MM.1S (cell line): ENCODE measurements around the gene SCO1.

ENCODE experiments used
- DNase-seq: peaks from one replicate; pipeline ENCODE4 v3.0.0-alpha.2; 2015
- H2AFZ ChIP-seq: fragments of 300-600 bp; sonication (generic); 2 replicates; pipeline ENCODE4 v1.6.0; 2016; ENCODE audit warnings: antibody characterized with exemption, low read length
- H3F3A ChIP-seq: fragments of 300-600 bp; sonication (generic); 2 replicates; pipeline ENCODE4 v1.6.1; 2016; ENCODE audit warnings: mild to moderate bottlenecking, antibody characterized with exemption, low read length, moderate library complexity, mixed read lengths; ENCODE audit not compliant: insufficient read depth
- H3K27ac ChIP-seq: fragments of 300-600 bp; sonication (generic); 2 replicates; pipeline ENCODE4 v1.5.1; 2016; ENCODE audit warnings: mild to moderate bottlenecking, low read length
- H3K27me3 ChIP-seq: fragments of 300-600 bp; sonication (generic); replicated peaks from 2 replicates; pipeline ENCODE4 v1.6.0; 2016; ENCODE audit warnings: low read length; ENCODE audit not compliant: insufficient read depth
- H3K36me3 ChIP-seq: fragments of 300-600 bp; sonication (generic); replicated peaks from 2 replicates; pipeline ENCODE4 v1.6.1; 2016; ENCODE audit warnings: mild to moderate bottlenecking, low read length, mixed read lengths; ENCODE audit not compliant: insufficient read depth
- H3K4me1 ChIP-seq: fragments of 300-600 bp; sonication (generic); 2 replicates; pipeline ENCODE4 v1.6.1; 2016; ENCODE audit warnings: low read length, mixed read lengths
- H3K4me2 ChIP-seq: fragments of 300-600 bp; sonication (generic); 2 replicates; pipeline ENCODE4 v1.6.0; 2016; ENCODE audit warnings: low read depth, low read length
- H3K4me3 ChIP-seq: fragments of 300-600 bp; sonication (generic); 2 replicates; pipeline ENCODE4 v1.5.1; 2016; ENCODE audit warnings: low read length, mixed read lengths
- H3K79me2 ChIP-seq: fragments of 300-600 bp; sonication (generic); 2 replicates; pipeline ENCODE4 v1.6.1; 2016; ENCODE audit warnings: mixed run types, low read length, mixed read lengths
- H3K9ac ChIP-seq: fragments of 300-600 bp; sonication (generic); 2 replicates; pipeline ENCODE4 v1.6.1; 2016; ENCODE audit warnings: low read length, mixed read lengths
- H3K9me2 ChIP-seq: fragments of 300-600 bp; sonication (generic); replicated peaks from 2 replicates; pipeline ENCODE4 v1.6.1; 2016; ENCODE audit warnings: mild to moderate bottlenecking, low read length, mixed read lengths; ENCODE audit not compliant: insufficient read depth
- H3K9me3 ChIP-seq: fragments of 300-600 bp; sonication (generic); replicated peaks from 2 replicates; pipeline ENCODE4 v1.6.1; 2016; ENCODE audit warnings: mild to moderate bottlenecking, low read length, mixed read lengths; ENCODE audit not compliant: insufficient read depth
- H4K20me1 ChIP-seq: fragments of 300-600 bp; sonication (generic); 2 replicates; pipeline ENCODE4 v1.6.1; 2016; ENCODE audit warnings: mild to moderate bottlenecking, low read length, moderate library complexity, mixed read lengths; ENCODE audit not compliant: insufficient read depth
- EZH2 ChIP-seq: fragments of 300-600 bp; sonication (generic); optimal IDR thresholded peaks from 2 replicates; pipeline ENCODE3; 2017; ENCODE audit warnings: low read depth, mild to moderate bottlenecking, antibody characterized with exemption, low read length, mixed read lengths
- EZH2phosphoT487 ChIP-seq: fragments of 300-600 bp; sonication (generic); IDR thresholded peaks from 2 replicates; pipeline ENCODE4 v1.6.1; 2018; ENCODE audit warnings: antibody characterized with exemption, low read length
- TF ChIP-seq, protein P1 (sequence below): fragments of 300-600 bp; sonication (generic); IDR thresholded peaks from 2 replicates; pipeline ENCODE4 v1.5.1; 2016; ENCODE audit warnings: antibody characterized with exemption, low read length, mixed read lengths

The SCO1 gene

DNA sequence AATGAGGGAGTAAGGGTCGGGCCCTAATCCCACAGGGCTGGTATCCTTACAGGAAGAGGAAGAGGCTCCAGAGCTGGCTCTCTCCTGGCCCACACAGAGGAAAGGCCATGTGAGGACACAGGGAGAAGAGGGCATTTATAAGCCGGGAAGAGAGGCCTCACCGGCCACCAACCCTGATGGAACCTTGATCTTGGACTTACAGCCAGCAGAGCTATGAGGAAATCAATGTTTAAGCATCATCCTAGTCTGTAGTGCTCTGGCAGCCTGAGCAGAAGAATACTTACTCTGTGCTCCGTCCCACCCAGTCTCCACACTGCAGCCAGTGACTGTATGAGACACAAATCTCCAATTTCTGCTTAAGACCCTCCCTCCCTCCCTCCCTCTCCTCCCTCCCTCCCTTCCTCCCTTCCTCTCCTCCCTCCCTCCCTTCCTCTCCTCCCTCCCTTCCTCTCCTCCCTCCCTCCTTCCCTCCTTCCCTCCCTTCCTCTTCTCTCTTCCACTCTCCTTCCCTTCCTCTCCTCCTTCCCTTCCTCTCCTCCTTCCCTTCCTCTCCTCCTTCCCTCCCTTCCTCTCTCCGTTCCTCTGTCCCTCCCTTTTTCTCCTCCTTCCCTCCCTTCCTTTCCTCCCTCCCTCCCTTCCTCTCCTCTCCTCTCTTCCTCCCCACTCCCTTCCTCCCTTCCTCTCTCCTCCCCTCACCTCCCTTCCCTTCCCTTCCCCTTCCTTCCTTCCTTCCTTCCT, 41.4 kb upstream of the SCO1 start:
- Histone ChIP-seq H3K27me3 (peaks cover 11% of the 10 kb centered on the region; the same call in 1 of the 2 replicates), H3K4me2 (no peak overlapping the region), H3K9me3 (no peaks in the 10 kb centered on the region), H3K4me3 (no peak overlapping the region), H3F3A (no peaks in the 10 kb centered on the region), H3K9ac (no peak overlapping the region), H3K79me2 (no peaks in the 10 kb centered on the region), H3K36me3 (no peaks in the 10 kb centered on the region), H4K20me1 (no peaks in the 10 kb centered on the region), H3K4me1 (no peaks in the 10 kb centered on the region), H3K27ac (no peak overlapping the region), H2AFZ (no peak overlapping the region), H3K9me2 (no peaks in the 10 kb centered on the region)
- TF ChIP-seq EZH2 = no peak
- TF ChIP-seq EZH2phosphoT487 = no peak
- TF ChIP-seq, protein P1, sequence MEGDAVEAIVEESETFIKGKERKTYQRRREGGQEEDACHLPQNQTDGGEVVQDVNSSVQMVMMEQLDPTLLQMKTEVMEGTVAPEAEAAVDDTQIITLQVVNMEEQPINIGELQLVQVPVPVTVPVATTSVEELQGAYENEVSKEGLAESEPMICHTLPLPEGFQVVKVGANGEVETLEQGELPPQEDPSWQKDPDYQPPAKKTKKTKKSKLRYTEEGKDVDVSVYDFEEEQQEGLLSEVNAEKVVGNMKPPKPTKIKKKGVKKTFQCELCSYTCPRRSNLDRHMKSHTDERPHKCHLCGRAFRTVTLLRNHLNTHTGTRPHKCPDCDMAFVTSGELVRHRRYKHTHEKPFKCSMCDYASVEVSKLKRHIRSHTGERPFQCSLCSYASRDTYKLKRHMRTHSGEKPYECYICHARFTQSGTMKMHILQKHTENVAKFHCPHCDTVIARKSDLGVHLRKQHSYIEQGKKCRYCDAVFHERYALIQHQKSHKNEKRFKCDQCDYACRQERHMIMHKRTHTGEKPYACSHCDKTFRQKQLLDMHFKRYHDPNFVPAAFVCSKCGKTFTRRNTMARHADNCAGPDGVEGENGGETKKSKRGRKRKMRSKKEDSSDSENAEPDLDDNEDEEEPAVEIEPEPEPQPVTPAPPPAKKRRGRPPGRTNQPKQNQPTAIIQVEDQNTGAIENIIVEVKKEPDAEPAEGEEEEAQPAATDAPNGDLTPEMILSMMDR = no peak
- no peak for DNase-seq

DNA sequence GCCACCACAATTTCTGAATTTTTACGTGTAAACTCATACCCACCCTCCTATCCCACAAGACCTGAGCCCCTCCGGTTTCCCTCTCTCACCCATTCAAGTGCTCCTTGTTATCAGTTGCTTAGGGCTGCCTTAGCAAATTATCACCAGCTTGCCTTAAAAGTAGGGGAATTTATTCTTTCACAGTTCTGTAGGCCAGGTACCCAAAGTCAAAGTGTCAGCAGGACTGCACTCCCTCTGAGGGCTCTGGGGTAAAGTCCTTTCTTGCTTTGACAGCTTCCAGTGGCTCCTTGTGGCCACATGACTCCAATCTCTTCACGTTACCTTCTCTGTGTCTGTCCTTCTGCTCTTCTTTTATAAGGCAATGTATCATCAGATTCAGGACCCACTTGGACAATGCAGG, 40.4 kb upstream of the SCO1 start:
- H3K4me3 ChIP-seq = no peak overlapping the region
- no peaks in the 10 kb centered on the region for H3K9me2 ChIP-seq
- TF ChIP-seq EZH2phosphoT487 (no peak), EZH2 (no peak)
- no peaks in the 10 kb centered on the region for H3F3A ChIP-seq
- no peak overlapping the region for H2AFZ ChIP-seq
- no peak overlapping the region for H3K9ac ChIP-seq
- no peaks in the 10 kb centered on the region for H3K79me2 ChIP-seq
- DNase-seq = no peak
- no peaks in the 10 kb centered on the region for H4K20me1 ChIP-seq
- H3K27me3 ChIP-seq = peaks cover 11% of the 10 kb centered on the region; the same call in 1 of the 2 replicates
- no peaks in the 10 kb centered on the region for H3K9me3 ChIP-seq
- no peaks in the 10 kb centered on the region for H3K4me1 ChIP-seq
- no peak overlapping the region for H3K27ac ChIP-seq
- H3K4me2 ChIP-seq = no peak overlapping the region
- no peaks in the 10 kb centered on the region for H3K36me3 ChIP-seq

DNA sequence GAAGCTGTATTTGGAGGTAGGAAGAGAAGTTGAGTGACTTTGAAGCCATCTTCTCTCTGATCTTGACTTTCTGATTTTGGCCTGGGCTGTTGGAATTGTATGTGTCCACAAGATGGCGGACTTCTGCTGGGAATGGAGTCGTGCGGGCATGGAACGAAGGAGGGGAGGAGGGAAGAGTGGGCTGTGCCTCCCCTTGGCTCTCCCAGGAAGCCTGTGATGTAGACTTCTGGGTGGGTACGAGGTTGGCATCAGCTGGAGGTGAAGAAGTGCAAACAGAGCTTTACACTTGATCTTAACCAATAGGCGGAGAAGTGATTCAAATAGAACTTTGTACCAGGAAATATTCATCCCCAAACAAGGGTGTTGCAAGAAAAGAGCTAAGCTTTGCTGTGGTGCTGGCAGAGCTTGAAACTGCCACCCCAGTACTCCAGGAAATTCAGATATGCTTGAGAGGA, 39.9 kb upstream of the SCO1 start:
- TF ChIP-seq, protein P1 = peak; percentile 66
- TF ChIP-seq EZH2phosphoT487 = no peak
- no peak overlapping the region for H3K9ac ChIP-seq
- H3K27ac ChIP-seq = no peak overlapping the region
- no peak overlapping the region for H3K4me3 ChIP-seq
- no peaks in the 10 kb centered on the region for H4K20me1 ChIP-seq
- peak; percentile 12 for DNase-seq
- peaks cover 11% of the 10 kb centered on the region; the same call in 1 of the 2 replicates for H3K27me3 ChIP-seq
- H3K79me2 ChIP-seq = no peaks in the 10 kb centered on the region
- H3K9me2 ChIP-seq = no peaks in the 10 kb centered on the region
- no peaks in the 10 kb centered on the region for H3K9me3 ChIP-seq
- no peak overlapping the region for H2AFZ ChIP-seq
- H3F3A ChIP-seq = no peaks in the 10 kb centered on the region
- no peaks in the 10 kb centered on the region for H3K4me1 ChIP-seq
- no peak overlapping the region for H3K4me2 ChIP-seq
- no peaks in the 10 kb centered on the region for H3K36me3 ChIP-seq

DNA sequence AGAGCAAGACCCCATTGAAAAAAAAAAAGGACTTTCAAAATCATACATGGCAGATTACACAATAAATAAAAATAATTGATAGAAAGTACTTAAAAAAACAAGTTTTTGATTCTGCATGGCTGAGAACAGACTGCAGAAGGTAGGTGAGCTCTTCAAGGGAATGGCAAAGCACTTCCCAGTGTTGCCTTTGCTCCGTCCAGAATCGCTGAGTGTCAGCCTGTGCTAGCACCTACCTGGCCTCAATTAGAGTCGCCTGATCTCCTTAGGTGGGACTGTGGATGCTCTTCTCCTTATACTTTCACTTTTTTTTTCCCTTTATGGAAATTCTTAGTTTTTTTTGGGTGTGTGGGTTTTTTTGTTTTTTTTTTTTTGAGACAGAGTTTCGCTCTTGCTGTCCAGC, 38.5 kb upstream of the SCO1 start:
- H3K4me1 ChIP-seq = no peaks in the 10 kb centered on the region
- no peak overlapping the region for H2AFZ ChIP-seq
- H3K27me3 ChIP-seq = peaks cover 11% of the 10 kb centered on the region; the same call in 1 of the 2 replicates
- no peaks in the 10 kb centered on the region for H3F3A ChIP-seq
- no peak overlapping the region for H3K27ac ChIP-seq
- no peak overlapping the region for H3K4me3 ChIP-seq
- no peak overlapping the region for H3K9ac ChIP-seq
- TF ChIP-seq EZH2 (no peak), EZH2phosphoT487 (no peak)
- TF ChIP-seq, protein P1 = no peak
- H4K20me1 ChIP-seq = no peaks in the 10 kb centered on the region
- no peaks in the 10 kb centered on the region for H3K9me3 ChIP-seq
- H3K9me2 ChIP-seq = no peaks in the 10 kb centered on the region
- H3K79me2 ChIP-seq = no peaks in the 10 kb centered on the region
- H3K36me3 ChIP-seq = no peaks in the 10 kb centered on the region
- DNase-seq = no peak
- no peak overlapping the region for H3K4me2 ChIP-seq
